K562 (cell line): Measurements from ENCODE around the gene RACK1. TPM values are rescaled to one million over a fixed set of nuclear protein-coding genes. Genes with fewer than 3 reads are reported as not detected.
"Not testable (repeated sequence)": the region's sequence is repeated elsewhere in the genome, so short reads cannot be mapped to it uniquely, and the experiment has no call there.

Source experiments
- CBFA2T3 ChIP-seq: fragments of 450-650 bp; IDR thresholded peaks from 2 replicates; pipeline ENCODE4 v1.6.1; 2017
- DDX20 ChIP-seq: fragments of 450-650 bp; IDR thresholded peaks from 2 replicates; pipeline ENCODE4 v1.6.1; 2016; ENCODE audit warnings: missing genetic modification characterization, low read depth, mild to moderate bottlenecking, missing compliant biosample characterization, moderate library complexity
- L3MBTL2 ChIP-seq: fragments of 450-650 bp; IDR thresholded peaks from 2 replicates; pipeline ENCODE4 v1.6.1; 2016; ENCODE audit warnings: mild to moderate bottlenecking, moderate library complexity
- NR2C1 ChIP-seq, 2 experiments: fragments of 450-650 bp; IDR thresholded peaks; 2 replicates each; pipeline ENCODE4 v1.6.1; 2017; ENCODE audit warnings: mild to moderate bottlenecking in 2 of 2, antibody characterized with exemption in 1 of 2, inconsistent platforms in 1 of 2, missing compliant biosample characterization in 1 of 2, missing genetic modification characterization in 1 of 2
- SMAD4 ChIP-seq: fragments of 250-450 bp; sonication (Bioruptor Pico); conservative IDR thresholded peaks from 2 replicates; pipeline ENCODE4 v1.8.0; 2021; ENCODE audit warnings: inconsistent platforms, mild to moderate bottlenecking, moderate library complexity
- SPI1 ChIP-seq: IDR thresholded peaks from 2 replicates; pipeline ENCODE4 v1.6.1; 2011; ENCODE audit warnings: low read depth, low read length, control low read depth, borderline replicate concordance
- polyA plus RNA-seq, 8 experiments: library from polyadenylated mRNA; depleted of rRNA in 4 of 8; stranded (reverse) in 5 of 8; unstranded in 3 of 8; fragments of >200 nt; fragmentation: Nextera tagmentation in 2 of 8; fragmentation: Illumina TruSeq in 1 of 8; extraction: Ambion mirVana in 2 of 8; extraction: Trizol in 1 of 8; gene quantifications; 2 replicates each; pipeline versions ENCODE4 v1.2.1 to v1.2.3, GENCODE V29; 2011 to 2014; ENCODE audit warnings: inconsistent platforms in 1 of 8, missing spikeins in 1 of 8
- total RNA-seq, 7 experiments: library from RNA; depleted of rRNA in 6 of 7; stranded (reverse); fragments of >200 nt in 6 of 7; fragmentation: Illumina TruSeq in 2 of 7; extraction: Trizol in 2 of 7; gene quantifications; 2 replicates each; pipeline versions ENCODE4 v1.2.1 to v1.2.3, GENCODE V29; 2011 to 2021; ENCODE audit warnings: low replicate concordance in 1 of 7
- TF ChIP-seq, protein P1 (sequence below): fragments of 450-650 bp; formaldehyde crosslinking; IDR thresholded peaks from 2 replicates; pipeline ENCODE4 v1.4.0; 2020; ENCODE audit warnings: mild to moderate bottlenecking, moderate library complexity
- TF ChIP-seq, protein P2 (sequence below): sonication (generic); formaldehyde crosslinking; IDR thresholded peaks from 2 replicates; pipeline ENCODE4 v1.8.1; 2023; ENCODE audit warnings: mild to moderate bottlenecking, missing genetic modification reagents
- TF ChIP-seq, protein P3 (sequence below): fragments of 450-650 bp; conservative IDR thresholded peaks from 2 replicates; pipeline ENCODE4 v1.6.1; 2016; ENCODE audit warnings: missing genetic modification characterization, low read depth, mild to moderate bottlenecking, missing compliant biosample characterization, moderate library complexity
- TF ChIP-seq, protein P4 (sequence below), 3 experiments: IDR thresholded peaks in 2 of 3; conservative IDR thresholded peaks in 1 of 3; 2 replicates each; pipeline ENCODE4 v1.5.1; 2011 to 2012; ENCODE audit warnings: low read length in 3 of 3, mild to moderate bottlenecking in 3 of 3, control low read depth in 2 of 3, improper control_type of control experiment in 1 of 3, inconsistent platforms in 1 of 3, low read depth in 1 of 3, mixed read lengths in 1 of 3, moderate library complexity in 1 of 3; ENCODE audit not compliant: insufficient read depth in 2 of 3
- TF ChIP-seq, protein P5 (sequence below): fragments of 450-650 bp; conservative IDR thresholded peaks from 2 replicates; pipeline ENCODE4 v1.6.1; 2016; ENCODE audit warnings: missing genetic modification characterization, low read depth, mild to moderate bottlenecking, control low read depth, missing compliant biosample characterization
- TF ChIP-seq, protein P6 (sequence below), 2 experiments: fragments of 450-650 bp; conservative IDR thresholded peaks; 2 replicates each; pipeline ENCODE4 v1.6.1; 2017; ENCODE audit warnings: mild to moderate bottlenecking in 2 of 2, moderate library complexity in 2 of 2
- TF ChIP-seq, protein P7 (sequence below), 3 experiments: fragments of 200-800 bp in 1 of 3; sonication (Bioruptor generic) in 1 of 3; sonication (generic) in 1 of 3; formaldehyde crosslinking in 1 of 3; IDR thresholded peaks; 2 replicates each; pipeline versions ENCODE4 v1.6.1 to v1.8.0; 2016 to 2022; ENCODE audit warnings: mild to moderate bottlenecking in 2 of 3, missing compliant biosample characterization in 2 of 3, missing genetic modification characterization in 2 of 3, missing genetic modification reagents in 1 of 3

RACK1 gene
- total and polyA plus RNA-seq, 9 of the 15 experiments (the other 6 are each of a cell fraction or from before 2014, with no cell fraction given), result 2,303 to 5,311 (median 3,833) TPM

DNA sequence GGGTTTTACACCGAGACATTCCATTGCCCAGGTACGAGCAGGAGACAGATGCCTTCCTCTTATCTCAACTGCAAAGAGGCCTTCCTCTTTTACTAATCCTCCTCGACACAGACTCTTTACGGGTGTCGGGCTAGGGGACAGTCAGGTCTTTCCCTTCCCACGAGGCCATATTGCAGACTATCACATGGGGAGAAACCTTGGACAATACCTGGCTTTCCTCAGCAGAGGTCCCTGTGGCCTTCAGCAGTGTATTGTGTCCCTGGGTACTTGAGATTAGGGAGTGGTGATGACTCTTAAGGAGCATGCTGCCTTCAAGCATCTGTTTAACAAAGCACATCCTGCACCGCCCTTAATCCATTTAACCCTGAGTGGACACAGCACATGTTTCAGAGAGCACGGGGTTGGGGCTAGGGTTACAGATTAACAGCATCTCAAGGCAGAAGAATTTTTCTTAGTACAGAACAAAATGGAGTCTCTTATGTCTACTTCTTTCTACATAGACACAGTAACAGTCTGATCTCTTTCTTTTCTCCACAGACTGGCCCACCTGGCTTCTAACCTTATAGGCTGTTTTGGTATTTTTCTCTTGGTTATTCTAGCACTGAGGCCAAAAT, 23.7 kb upstream of the RACK1 start (continued):
- TF ChIP-seq, protein P1, sequence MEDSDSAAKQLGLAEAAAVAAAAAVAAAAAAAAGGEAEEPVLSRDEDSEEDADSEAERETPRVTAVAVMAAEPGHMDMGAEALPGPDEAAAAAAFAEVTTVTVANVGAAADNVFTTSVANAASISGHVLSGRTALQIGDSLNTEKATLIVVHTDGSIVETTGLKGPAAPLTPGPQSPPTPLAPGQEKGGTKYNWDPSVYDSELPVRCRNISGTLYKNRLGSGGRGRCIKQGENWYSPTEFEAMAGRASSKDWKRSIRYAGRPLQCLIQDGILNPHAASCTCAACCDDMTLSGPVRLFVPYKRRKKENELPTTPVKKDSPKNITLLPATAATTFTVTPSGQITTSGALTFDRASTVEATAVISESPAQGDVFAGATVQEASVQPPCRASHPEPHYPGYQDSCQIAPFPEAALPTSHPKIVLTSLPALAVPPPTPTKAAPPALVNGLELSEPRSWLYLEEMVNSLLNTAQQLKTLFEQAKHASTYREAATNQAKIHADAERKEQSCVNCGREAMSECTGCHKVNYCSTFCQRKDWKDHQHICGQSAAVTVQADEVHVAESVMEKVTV (CRISPR knock-in tag), result 0 out of 2 replicates have a peak, but pooled peaks have one; percentile 20
- TF ChIP-seq NR2C1 (IDR thresholded peaks at IDR 0.05), result not testable (repeated sequence)
- TF ChIP-seq NR2C1 (tag; IDR thresholded peaks at IDR 0.05) (peak; percentile 76), CBFA2T3 (peak; percentile 58), SMAD4 (CRISPR knock-in tag) (peak; percentile 78), SPI1 (peak; percentile 81), DDX20 (tag) (peak; percentile 71; the same call in 1 of the 2 replicates), L3MBTL2 (peak; percentile 63)
- TF ChIP-seq, protein P2, sequence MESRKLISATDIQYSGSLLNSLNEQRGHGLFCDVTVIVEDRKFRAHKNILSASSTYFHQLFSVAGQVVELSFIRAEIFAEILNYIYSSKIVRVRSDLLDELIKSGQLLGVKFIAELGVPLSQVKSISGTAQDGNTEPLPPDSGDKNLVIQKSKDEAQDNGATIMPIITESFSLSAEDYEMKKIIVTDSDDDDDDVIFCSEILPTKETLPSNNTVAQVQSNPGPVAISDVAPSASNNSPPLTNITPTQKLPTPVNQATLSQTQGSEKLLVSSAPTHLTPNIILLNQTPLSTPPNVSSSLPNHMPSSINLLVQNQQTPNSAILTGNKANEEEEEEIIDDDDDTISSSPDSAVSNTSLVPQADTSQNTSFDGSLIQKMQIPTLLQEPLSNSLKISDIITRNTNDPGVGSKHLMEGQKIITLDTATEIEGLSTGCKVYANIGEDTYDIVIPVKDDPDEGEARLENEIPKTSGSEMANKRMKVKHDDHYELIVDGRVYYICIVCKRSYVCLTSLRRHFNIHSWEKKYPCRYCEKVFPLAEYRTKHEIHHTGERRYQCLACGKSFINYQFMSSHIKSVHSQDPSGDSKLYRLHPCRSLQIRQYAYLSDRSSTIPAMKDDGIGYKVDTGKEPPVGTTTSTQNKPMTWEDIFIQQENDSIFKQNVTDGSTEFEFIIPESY (CRISPR knock-in tag), result 0 out of 2 replicates have a peak, but pooled peaks have one; percentile 15
- TF ChIP-seq, protein P3, sequence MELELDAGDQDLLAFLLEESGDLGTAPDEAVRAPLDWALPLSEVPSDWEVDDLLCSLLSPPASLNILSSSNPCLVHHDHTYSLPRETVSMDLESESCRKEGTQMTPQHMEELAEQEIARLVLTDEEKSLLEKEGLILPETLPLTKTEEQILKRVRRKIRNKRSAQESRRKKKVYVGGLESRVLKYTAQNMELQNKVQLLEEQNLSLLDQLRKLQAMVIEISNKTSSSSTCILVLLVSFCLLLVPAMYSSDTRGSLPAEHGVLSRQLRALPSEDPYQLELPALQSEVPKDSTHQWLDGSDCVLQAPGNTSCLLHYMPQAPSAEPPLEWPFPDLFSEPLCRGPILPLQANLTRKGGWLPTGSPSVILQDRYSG (tag), result peak; percentile 89
- TF ChIP-seq, protein P4, sequence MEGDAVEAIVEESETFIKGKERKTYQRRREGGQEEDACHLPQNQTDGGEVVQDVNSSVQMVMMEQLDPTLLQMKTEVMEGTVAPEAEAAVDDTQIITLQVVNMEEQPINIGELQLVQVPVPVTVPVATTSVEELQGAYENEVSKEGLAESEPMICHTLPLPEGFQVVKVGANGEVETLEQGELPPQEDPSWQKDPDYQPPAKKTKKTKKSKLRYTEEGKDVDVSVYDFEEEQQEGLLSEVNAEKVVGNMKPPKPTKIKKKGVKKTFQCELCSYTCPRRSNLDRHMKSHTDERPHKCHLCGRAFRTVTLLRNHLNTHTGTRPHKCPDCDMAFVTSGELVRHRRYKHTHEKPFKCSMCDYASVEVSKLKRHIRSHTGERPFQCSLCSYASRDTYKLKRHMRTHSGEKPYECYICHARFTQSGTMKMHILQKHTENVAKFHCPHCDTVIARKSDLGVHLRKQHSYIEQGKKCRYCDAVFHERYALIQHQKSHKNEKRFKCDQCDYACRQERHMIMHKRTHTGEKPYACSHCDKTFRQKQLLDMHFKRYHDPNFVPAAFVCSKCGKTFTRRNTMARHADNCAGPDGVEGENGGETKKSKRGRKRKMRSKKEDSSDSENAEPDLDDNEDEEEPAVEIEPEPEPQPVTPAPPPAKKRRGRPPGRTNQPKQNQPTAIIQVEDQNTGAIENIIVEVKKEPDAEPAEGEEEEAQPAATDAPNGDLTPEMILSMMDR (IDR thresholded peaks at IDR 0.05 in 2 of 3, conservative IDR thresholded peaks at IDR 0.05 in 1 of 3; ENCODE audit: insufficient read depth in 2 of 3, low read depth in 1 of 3, low read length in 3 of 3), result peak; percentile 12 to 29 (median 15); a peak in 1 of 6 replicates
- TF ChIP-seq, protein P5, sequence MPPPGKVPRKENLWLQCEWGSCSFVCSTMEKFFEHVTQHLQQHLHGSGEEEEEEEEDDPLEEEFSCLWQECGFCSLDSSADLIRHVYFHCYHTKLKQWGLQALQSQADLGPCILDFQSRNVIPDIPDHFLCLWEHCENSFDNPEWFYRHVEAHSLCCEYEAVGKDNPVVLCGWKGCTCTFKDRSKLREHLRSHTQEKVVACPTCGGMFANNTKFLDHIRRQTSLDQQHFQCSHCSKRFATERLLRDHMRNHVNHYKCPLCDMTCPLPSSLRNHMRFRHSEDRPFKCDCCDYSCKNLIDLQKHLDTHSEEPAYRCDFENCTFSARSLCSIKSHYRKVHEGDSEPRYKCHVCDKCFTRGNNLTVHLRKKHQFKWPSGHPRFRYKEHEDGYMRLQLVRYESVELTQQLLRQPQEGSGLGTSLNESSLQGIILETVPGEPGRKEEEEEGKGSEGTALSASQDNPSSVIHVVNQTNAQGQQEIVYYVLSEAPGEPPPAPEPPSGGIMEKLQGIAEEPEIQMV (tag), result peak; percentile 36; the same call in 1 of the 2 replicates
- TF ChIP-seq, protein P6, sequence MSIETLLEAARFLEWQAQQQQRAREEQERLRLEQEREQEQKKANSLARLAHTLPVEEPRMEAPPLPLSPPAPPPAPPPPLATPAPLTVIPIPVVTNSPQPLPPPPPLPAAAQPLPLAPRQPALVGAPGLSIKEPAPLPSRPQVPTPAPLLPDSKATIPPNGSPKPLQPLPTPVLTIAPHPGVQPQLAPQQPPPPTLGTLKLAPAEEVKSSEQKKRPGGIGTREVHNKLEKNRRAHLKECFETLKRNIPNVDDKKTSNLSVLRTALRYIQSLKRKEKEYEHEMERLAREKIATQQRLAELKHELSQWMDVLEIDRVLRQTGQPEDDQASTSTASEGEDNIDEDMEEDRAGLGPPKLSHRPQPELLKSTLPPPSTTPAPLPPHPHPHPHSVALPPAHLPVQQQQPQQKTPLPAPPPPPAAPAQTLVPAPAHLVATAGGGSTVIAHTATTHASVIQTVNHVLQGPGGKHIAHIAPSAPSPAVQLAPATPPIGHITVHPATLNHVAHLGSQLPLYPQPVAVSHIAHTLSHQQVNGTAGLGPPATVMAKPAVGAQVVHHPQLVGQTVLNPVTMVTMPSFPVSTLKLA (conservative IDR thresholded peaks at IDR 0.05), result peak; percentile 71 to 83
- TF ChIP-seq, protein P7, sequence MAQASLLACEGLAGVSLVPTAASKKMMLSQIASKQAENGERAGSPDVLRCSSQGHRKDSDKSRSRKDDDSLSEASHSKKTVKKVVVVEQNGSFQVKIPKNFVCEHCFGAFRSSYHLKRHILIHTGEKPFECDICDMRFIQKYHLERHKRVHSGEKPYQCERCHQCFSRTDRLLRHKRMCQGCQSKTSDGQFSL (CRISPR knock-in tag; IDR thresholded peaks at IDR 0.05), result not testable (repeated sequence)
- TF ChIP-seq, protein P7 (tag; IDR thresholded peaks at IDR 0.05), result peak in 1 of 2 experiments; percentile 75; a peak in 1 of 4 replicates
